IMR-90 (cell line): ENCODE data around the gene TPPP3. TPM values are rescaled to one million over a fixed set of nuclear protein-coding genes. Genes with fewer than 3 reads are reported as not detected.

ENCODE experiments used
- ATAC-seq: fragments of 200-7000 bp; cut with Tn5 transposase; 2 replicates; pipeline ENCODE4 v1.9.1; 2020; ENCODE audit warnings: low read depth, mild to moderate bottlenecking, moderate library complexity
- BruUV-seq: library from RNA; stranded (reverse); fragments of 400-500 nt; replicated peaks from 2 replicates; lab custom pipeline; 2021; lab: Mats Ljungman, UMichigan
- CTCF ChIA-PET: fragments of 300-600 bp; formaldehyde crosslinking; extraction: SDS; loops from one replicate; lab custom pipeline; 2021; ENCODE audit warnings: antibody characterized with exemption; lab: Yijun Ruan, JAX
- POLR2A ChIA-PET: fragments of 300-600 bp; sonication (Branson Sonifier 250); formaldehyde crosslinking; loops from one replicate; lab custom pipeline; 2022; ENCODE audit warnings: antibody characterized with exemption; ENCODE audit not compliant: unreplicated experiment; lab: Charles Lee
- DNase-seq: peaks from one replicate; pipeline ENCODE4 v3.0.0; 2013
- H2AFZ ChIP-seq: replicated peaks from 2 replicates; pipeline ENCODE3; 2013; ENCODE audit warnings: low read length, mild to moderate bottlenecking; ENCODE audit not compliant: poor library complexity
- H2AK5ac ChIP-seq: 2 replicates; pipeline ENCODE4 v1.6.1; 2013; ENCODE audit warnings: low read depth, low read length, inconsistent platforms
- H2AK9ac ChIP-seq: replicated peaks from 2 replicates; pipeline ENCODE3; 2013; ENCODE audit warnings: mild to moderate bottlenecking, low read depth, low read length, moderate library complexity; ENCODE audit not compliant: poor library complexity
- H2BK120ac ChIP-seq: 2 replicates; pipeline ENCODE4 v1.6.1; 2013; ENCODE audit warnings: low read depth, low read length, inconsistent platforms
- H2BK15ac ChIP-seq: 3 replicates; pipeline ENCODE4 v1.6.1; 2013; ENCODE audit warnings: low read depth, low read length, inconsistent platforms
- H2BK20ac ChIP-seq: 2 replicates; pipeline ENCODE4 v1.6.1; 2013; ENCODE audit warnings: low read depth, mild to moderate bottlenecking, inconsistent platforms, low read length, moderate library complexity
- H2BK5ac ChIP-seq: 2 replicates; pipeline ENCODE4 v1.6.1; 2013; ENCODE audit warnings: mild to moderate bottlenecking, low read depth, low read length, inconsistent platforms; ENCODE audit not compliant: poor library complexity, severe bottlenecking
- H3K14ac ChIP-seq: replicated peaks from 2 replicates; pipeline ENCODE4 v1.6.1; 2013; ENCODE audit warnings: low read depth, low read length, inconsistent platforms
- H3K18ac ChIP-seq: 2 replicates; pipeline ENCODE4 v1.6.1; 2013; ENCODE audit warnings: low read depth, low read length, control low read depth
- H3K23ac ChIP-seq: 2 replicates; pipeline ENCODE4 v1.6.1; 2013; ENCODE audit warnings: low read depth, low read length, inconsistent platforms
- H3K27ac ChIP-seq: 2 replicates; pipeline ENCODE4 v1.5.1; 2013; ENCODE audit warnings: mild to moderate bottlenecking, control low read depth, low read length; ENCODE audit not compliant: insufficient read depth
- H3K27me3 ChIP-seq: 2 replicates; pipeline ENCODE4 v1.6.1; 2013; ENCODE audit warnings: low read length; ENCODE audit not compliant: control insufficient read depth, insufficient read depth
- H3K36me3 ChIP-seq: 2 replicates; pipeline ENCODE4 v1.6.1; 2013; ENCODE audit warnings: low read length, mixed read lengths; ENCODE audit not compliant: control insufficient read depth, insufficient read depth
- H3K4ac ChIP-seq: 2 replicates; pipeline ENCODE4 v1.6.1; 2013; ENCODE audit warnings: low read depth, low read length, inconsistent platforms
- H3K4me1 ChIP-seq: 2 replicates; pipeline ENCODE4 v1.6.1; 2013; ENCODE audit warnings: low read length, mixed read lengths; ENCODE audit not compliant: control insufficient read depth, insufficient read depth
- H3K4me2 ChIP-seq: 2 replicates; pipeline ENCODE4 v1.6.1; 2013; ENCODE audit warnings: low read depth, mild to moderate bottlenecking, control low read depth, low read length, moderate library complexity
- H3K4me3 ChIP-seq: 2 replicates; pipeline ENCODE4 v1.5.1; 2013; ENCODE audit warnings: low read depth, mild to moderate bottlenecking, control low read depth, low read length, moderate library complexity; ENCODE audit not compliant: insufficient read depth
- H3K56ac ChIP-seq: 2 replicates; pipeline ENCODE4 v1.6.1; 2013; ENCODE audit warnings: low read length, inconsistent platforms; ENCODE audit not compliant: insufficient read depth; ENCODE audit errors: extremely low read depth
- H3K79me1 ChIP-seq, 2 experiments: 2 replicates each; pipeline ENCODE4 v1.6.1; 2013; ENCODE audit warnings: low read length in 2 of 2, inconsistent platforms in 1 of 2, low read depth in 1 of 2
- H3K9ac ChIP-seq: 2 replicates; pipeline ENCODE4 v1.6.1; 2013; ENCODE audit warnings: low read depth, low read length, control low read depth
- H3K9me1 ChIP-seq: 2 replicates; pipeline ENCODE4 v1.6.1; 2013; ENCODE audit warnings: low read length, inconsistent platforms; ENCODE audit not compliant: insufficient read depth
- H3K9me3 ChIP-seq: 2 replicates; pipeline ENCODE4 v1.6.1; 2013; ENCODE audit warnings: low read length; ENCODE audit not compliant: control insufficient read depth, insufficient read depth
- H4K20me1 ChIP-seq: 2 replicates; pipeline ENCODE4 v1.6.1; 2013; ENCODE audit warnings: low read length, inconsistent platforms; ENCODE audit not compliant: insufficient read depth
- H4K5ac ChIP-seq: 2 replicates; pipeline ENCODE4 v1.6.1; 2013; ENCODE audit warnings: mild to moderate bottlenecking, low read depth, low read length, control low read depth
- H4K8ac ChIP-seq, 2 experiments: 2 replicates each; pipeline ENCODE4 v1.6.1; 2013; ENCODE audit warnings: low read depth in 2 of 2, low read length in 2 of 2, control low read depth in 1 of 2, inconsistent platforms in 1 of 2
- H4K91ac ChIP-seq: 2 replicates; pipeline ENCODE4 v1.6.1; 2013; ENCODE audit warnings: low read depth, low read length, inconsistent platforms; ENCODE audit not compliant: insufficient read depth
- BHLHE40 ChIP-seq: fragments of 150-350 bp; IDR thresholded peaks from 2 replicates; pipeline ENCODE4 v1.6.1; 2016; ENCODE audit warnings: mild to moderate bottlenecking, low read depth, low read length
- CEBPB ChIP-seq: IDR thresholded peaks from 2 replicates; pipeline ENCODE4 v1.6.1; 2012; ENCODE audit warnings: low read depth, low read length, improper control_type of control experiment
- MAZ ChIP-seq: IDR thresholded peaks from 2 replicates; pipeline ENCODE4 v1.6.1; 2012; ENCODE audit warnings: low read depth, mild to moderate bottlenecking, low read length, improper control_type of control experiment, moderate library complexity, borderline replicate concordance
- NFE2L2 ChIP-seq: fragments of 150-350 bp; IDR thresholded peaks from 2 replicates; pipeline ENCODE4 v1.6.1; 2016; ENCODE audit warnings: low read depth, mild to moderate bottlenecking, low read length
- RFX5 ChIP-seq: IDR thresholded peaks from 2 replicates; pipeline ENCODE4 v1.8.0; 2012; ENCODE audit warnings: low read depth, mild to moderate bottlenecking, low read length, moderate library complexity
- USF2 ChIP-seq: fragments of 150-350 bp; IDR thresholded peaks from 2 replicates; pipeline ENCODE4 v1.6.1; 2017; ENCODE audit warnings: mild to moderate bottlenecking, antibody characterized with exemption, low read length, low read depth
- WGBS, 2 experiments: methylation state at CpG; one replicate each; pipeline versions ENCODE4 v1.1.5 to v1.1.7; 2013; ENCODE audit warnings: missing lambda C conversion rate in 2 of 2; ENCODE audit not compliant: insufficient read length in 1 of 2; ENCODE audit errors: extremely low coverage in 2 of 2; 5-methylcytosine and 5-hydroxymethylcytosine counted together
- dilution Hi-C: fragments of 300-500 bp; cut with HindIII; formaldehyde crosslinking; loops from one replicate; pipeline ENCODE4 v1.14.3; 2018; ENCODE audit warnings: low sequenced_read_pairs; ENCODE audit not compliant: unreplicated experiment
- in situ Hi-C: fragments of 300-500 bp; cut with MboI; formaldehyde crosslinking; loops from 3 replicates; pipeline ENCODE4 v1.14.3; 2019; ENCODE audit warnings: low sequenced_read_pairs, inconsistent platforms, mixed read lengths
- intact Hi-C: fragments of 100-400 bp; cut with micrococcal nuclease; formaldehyde crosslinking; loops from 2 replicates; pipeline ENCODE4 v1.10.0; 2022
- polyA plus RNA-seq, 3 experiments: library from polyadenylated mRNA; depleted of rRNA; stranded (reverse); fragments of >200 nt; gene quantifications; 2 replicates each; pipeline ENCODE4 v1.2.3, GENCODE V29; 2012; ENCODE audit warnings: low replicate concordance in 1 of 3
- total RNA-seq: library from RNA; depleted of rRNA; stranded (reverse); fragments of >200 nt; gene quantifications from 2 replicates; pipeline ENCODE4 v1.2.3, GENCODE V29; 2012

The TPPP3 gene
- total and polyA plus RNA-seq, 2 of the 4 experiments (the other 2 are of a cell fraction) = 0.54 to 2.4 TPM

GRCh38 chr16:67383284-67383683, 10.0 kb downstream of the TPPP3 start (continued):
- TF ChIP-seq USF2 = no peak

- dilution Hi-C loops = no loop called here
These were observed 14.7 kb downstream of the TPPP3 start for GRCh38 chr16:67378642-67379041.

More at GRCh38 chr16:67378642-67379041, 14.7 kb downstream of the TPPP3 start:
- Histone ChIP-seq H3K4me3 (no peak overlapping the region), H2AK5ac (no peak overlapping the region), H3K18ac (no peak overlapping the region), H3K23ac (no peak overlapping the region), H3K4me1 (peaks cover 12% of the 10 kb centered on the region), H2BK120ac (no peak overlapping the region), H3K27me3 (peaks cover 9% of the 10 kb centered on the region), H3K4ac (no peak overlapping the region), H3K9ac (no peak overlapping the region), H2BK20ac (no peak overlapping the region), H4K20me1 (no peaks in the 10 kb centered on the region), H4K5ac (no peak overlapping the region), H3K56ac (no peak overlapping the region; the same call in 1 of the 2 replicates), H2AK9ac (no peak overlapping the region), H4K91ac (no peak overlapping the region), H3K9me3 (no peaks in the 10 kb centered on the region), H3K4me2 (no peak overlapping the region), H3K9me1 (peaks cover 7% of the 10 kb centered on the region), H3K27ac (no peak overlapping the region), H3K14ac (no peak overlapping the region), H2AFZ (no peak overlapping the region), H4K8ac (no peak overlapping the region), H3K79me1 (no peaks in the 10 kb centered on the region), H2BK5ac (no peak overlapping the region), H2BK15ac (no peak overlapping the region), H3K36me3 (no peaks in the 10 kb centered on the region)
- peak; percentile 67 for DNase-seq
- ATAC-seq = peak; percentile 59
- POLR2A ChIA-PET = no interaction called here
- CTCF ChIA-PET = no interaction called here
- no peak for TF ChIP-seq CEBPB
- TF ChIP-seq MAZ = no peak
- peak; percentile 83 for TF ChIP-seq BHLHE40
- no peak for TF ChIP-seq RFX5
- TF ChIP-seq USF2 = peak; percentile 59; the same call in 1 of the 2 replicates
- no peak for TF ChIP-seq NFE2L2
- BruUV-seq = no TSS peak
- in situ Hi-C loops (no loop called here), intact Hi-C loops (no loop called here)
- no CpG with 5 or more reads among the region's 1 CpG for WGBS, 2 experiments
